SK-N-SH treated with all-trans-retinoic acid at 6 μM for 48 hours (cell line): Measurements from ENCODE around the gene ARHGEF4.

ENCODE experiments used
- ATAC-seq: fragments of 200-7000 bp; cut with Tn5 transposase; 3 replicates; pipeline ENCODE4 v1.9.1; 2020; ENCODE audit warnings: mild to moderate bottlenecking, moderate library complexity
- ARNTL ChIP-seq: fragments of 450-650 bp; formaldehyde crosslinking; IDR thresholded peaks from 2 replicates; pipeline ENCODE4 v1.5.0; 2020; ENCODE audit warnings: low read depth, mild to moderate bottlenecking, moderate library complexity, borderline replicate concordance
- BACH2 ChIP-seq: fragments of 250-450 bp; sonication (Bioruptor Pico); IDR thresholded peaks from 2 replicates; pipeline ENCODE4 v1.9.0; 2021; ENCODE audit warnings: mild to moderate bottlenecking, borderline replicate concordance
- CREB5 ChIP-seq: fragments of 250-450 bp; sonication (Bioruptor Pico); IDR thresholded peaks from 2 replicates; pipeline ENCODE4 v1.5.1; 2020; ENCODE audit warnings: low read depth, mild to moderate bottlenecking, moderate library complexity
- CSDC2 ChIP-seq: fragments of 250-450 bp; sonication (Bioruptor Pico); IDR thresholded peaks from 2 replicates; pipeline ENCODE4 v1.5.0; 2020; ENCODE audit warnings: mild to moderate bottlenecking, moderate library complexity
- CSRNP3 ChIP-seq: fragments of 250-450 bp; sonication (Bioruptor Pico); IDR thresholded peaks from 2 replicates; pipeline ENCODE4 v1.5.1; 2021; ENCODE audit warnings: mild to moderate bottlenecking, moderate library complexity
- ESRRG ChIP-seq: fragments of 250-450 bp; sonication (Bioruptor Pico); IDR thresholded peaks from 2 replicates; pipeline ENCODE4 v1.6.1; 2021; ENCODE audit warnings: mild to moderate bottlenecking
- GLIS3 ChIP-seq: fragments of 250-450 bp; sonication (Bioruptor Pico); IDR thresholded peaks from 2 replicates; pipeline ENCODE4 v1.5.0; 2020; ENCODE audit warnings: mild to moderate bottlenecking, moderate library complexity
- ISL1 ChIP-seq: fragments of 250-450 bp; sonication (Bioruptor Pico); IDR thresholded peaks from 2 replicates; pipeline ENCODE4 v2.1.2; 2022; ENCODE audit warnings: mild to moderate bottlenecking, moderate library complexity
- OSR1 ChIP-seq: fragments of 250-450 bp; sonication (Bioruptor Pico); IDR thresholded peaks from 2 replicates; pipeline ENCODE4 v1.8.0; 2022; ENCODE audit warnings: moderate library complexity, mild to moderate bottlenecking, inconsistent platforms
- PATZ1 ChIP-seq: fragments of 250-450 bp; sonication (Bioruptor Pico); IDR thresholded peaks from 2 replicates; pipeline ENCODE4 v1.8.0; 2020; ENCODE audit warnings: mild to moderate bottlenecking, moderate library complexity, borderline replicate concordance
- POU6F1 ChIP-seq: fragments of 250-450 bp; sonication (Bioruptor Pico); IDR thresholded peaks from 2 replicates; pipeline ENCODE4 v1.8.0; 2021; ENCODE audit warnings: low read depth, mild to moderate bottlenecking, moderate library complexity, borderline replicate concordance
- PPARA ChIP-seq: fragments of 250-450 bp; sonication (Bioruptor Pico); IDR thresholded peaks from 2 replicates; pipeline ENCODE4 v1.5.0; 2020; ENCODE audit warnings: mild to moderate bottlenecking, borderline replicate concordance
- RARB ChIP-seq: fragments of 250-450 bp; sonication (Bioruptor Pico); IDR thresholded peaks from 2 replicates; pipeline ENCODE4 v1.8.0; 2021; ENCODE audit warnings: mild to moderate bottlenecking, moderate library complexity
- SNAI2 ChIP-seq: fragments of 250-450 bp; sonication (Bioruptor Pico); IDR thresholded peaks from 2 replicates; pipeline ENCODE4 v1.5.0; 2020; ENCODE audit warnings: mild to moderate bottlenecking, moderate library complexity
- TCF4 ChIP-seq: fragments of 250-450 bp; sonication (Bioruptor Pico); IDR thresholded peaks from 2 replicates; pipeline ENCODE4 v1.8.0; 2021; ENCODE audit warnings: mild to moderate bottlenecking, moderate library complexity, borderline replicate concordance
- TOX ChIP-seq: fragments of 250-450 bp; sonication (Bioruptor Pico); IDR thresholded peaks from 2 replicates; pipeline ENCODE4 v1.8.0; 2021; ENCODE audit warnings: mild to moderate bottlenecking, moderate library complexity, borderline replicate concordance
- TSHZ2 ChIP-seq: fragments of 250-450 bp; sonication (Bioruptor Pico); IDR thresholded peaks from 2 replicates; pipeline ENCODE4 v1.5.0; 2020; ENCODE audit warnings: mild to moderate bottlenecking, moderate library complexity
- ZC3H10 ChIP-seq: fragments of 250-450 bp; sonication (Bioruptor Pico); IDR thresholded peaks from 2 replicates; pipeline ENCODE4 v1.5.1; 2021; ENCODE audit warnings: mild to moderate bottlenecking, moderate library complexity
- ZFP30 ChIP-seq: fragments of 450-650 bp; formaldehyde crosslinking; IDR thresholded peaks from 2 replicates; pipeline ENCODE4 v1.5.0; 2022; ENCODE audit warnings: mild to moderate bottlenecking, moderate library complexity
- ZNF565 ChIP-seq: fragments of 450-650 bp; formaldehyde crosslinking; conservative IDR thresholded peaks from 2 replicates; pipeline ENCODE4 v1.5.0; 2020; ENCODE audit warnings: low read depth, mild to moderate bottlenecking, moderate library complexity
- ZNF70 ChIP-seq: fragments of 450-650 bp; formaldehyde crosslinking; IDR thresholded peaks from 2 replicates; pipeline ENCODE4 v1.5.0; 2020; ENCODE audit warnings: mild to moderate bottlenecking, moderate library complexity
- ZNF8 ChIP-seq: fragments of 450-650 bp; formaldehyde crosslinking; IDR thresholded peaks from 2 replicates; pipeline ENCODE4 v1.5.0; 2020; ENCODE audit warnings: mild to moderate bottlenecking, moderate library complexity

Gene ARHGEF4

GRCh38 chr2:130878933-130879332, 42.2 kb downstream of the ARHGEF4 start (continued):
- no peak for TF ChIP-seq ESRRG (CRISPR knock-in tag)
- no peak for TF ChIP-seq PATZ1 (CRISPR knock-in tag)

GRCh38 chr2:130882111-130882690, 45.5 kb downstream of the ARHGEF4 start:
- ATAC-seq: no peak

GRCh38 chr2:130882991-130883390, 46.3 kb downstream of the ARHGEF4 start:
- no peak for ATAC-seq
- TF ChIP-seq SNAI2 (CRISPR knock-in tag) (no peak), ZFP30 (CRISPR knock-in tag) (no peak), PATZ1 (CRISPR knock-in tag) (no peak), ZNF8 (CRISPR knock-in tag) (no peak), ISL1 (CRISPR knock-in tag) (no peak), ZC3H10 (CRISPR knock-in tag) (no peak), GLIS3 (CRISPR knock-in tag) (no peak), OSR1 (no peak), CSDC2 (no peak), PPARA (CRISPR knock-in tag) (no peak), ZNF70 (CRISPR knock-in tag) (no peak), TCF4 (CRISPR knock-in tag) (no peak), TSHZ2 (CRISPR knock-in tag) (no peak), TOX (CRISPR knock-in tag) (no peak), BACH2 (CRISPR knock-in tag) (no peak), POU6F1 (no peak), RARB (no peak), CREB5 (CRISPR knock-in tag) (no peak), ESRRG (CRISPR knock-in tag) (no peak)

More at GRCh38 chr2:130882111-130882690, 45.5 kb downstream of the ARHGEF4 start:
- no peak for TF ChIP-seq SNAI2 (CRISPR knock-in tag)
- no peak for TF ChIP-seq OSR1
- TF ChIP-seq PPARA (CRISPR knock-in tag): no peak
- TF ChIP-seq GLIS3 (CRISPR knock-in tag): no peak
- no peak for TF ChIP-seq CSDC2
- no peak for TF ChIP-seq ZFP30 (CRISPR knock-in tag)
- TF ChIP-seq ESRRG (CRISPR knock-in tag): no peak
- no peak for TF ChIP-seq TCF4 (CRISPR knock-in tag)
- no peak for TF ChIP-seq ARNTL
- TF ChIP-seq CSRNP3 (CRISPR knock-in tag): no peak
- no peak for TF ChIP-seq CREB5 (CRISPR knock-in tag)
- no peak for TF ChIP-seq BACH2 (CRISPR knock-in tag)
- TF ChIP-seq ZC3H10 (CRISPR knock-in tag): no peak
- TF ChIP-seq ZNF565 (CRISPR knock-in tag): no peak
